ENCODE data around the gene S100A3. TPM values are rescaled to one million over a fixed set of nuclear protein-coding genes. Genes with fewer than 3 reads are reported as not detected.
"Not testable (repeated sequence)": the region's sequence is repeated elsewhere in the genome, so short reads cannot be mapped to it uniquely, and the experiment has no call there.

Gene S100A3
- total RNA-seq = 6.5 to 10.8 TPM (median 8.7 TPM) in 3 replicates
- long read RNA-seq, transcript S100A3-202 (3 exons, 856 nt) = major isoform, 7 of 12 reads
- long read RNA-seq, partial matches to known transcripts = 1 of 12 reads
- long read RNA-seq, other reads (novel, unspliced or antisense) = 4 of 12 reads

- Mint-ChIP-seq H3K27ac (ENCODE audit: unreplicated experiment) (peak within 1 kb of the TSS; percentile 98), H3K4me3 (ENCODE audit: unreplicated experiment) (no peak within 1 kb of the TSS), H3K27me3 (ENCODE audit: low read depth) (no peaks in the 10 kb centered on the region), H3K4me1 (ENCODE audit: low read depth) (peaks cover 82% of the 10 kb centered on the region), H3K9me3 (ENCODE audit: low read depth) (no peaks in the 10 kb centered on the region), H3K36me3 (ENCODE audit: low read depth) (no peaks in the 10 kb centered on the region)
- peak; percentile 84 for DNase-seq (ENCODE audit: low spot score)
- peak; percentile 44 for TF ChIP-seq CTCF (IDR thresholded peaks at IDR 0.05)
These were observed at the start of gene S100A3 for GRCh38 chr1:153548722-153549688. S100A3 (minus strand) TSS chr1:153549258; CDS start chr1:153548485, 773 bp downstream.

- peaks cover 4% of the 10 kb centered on the region for H3K36me3 Mint-ChIP-seq (ENCODE audit: low read depth)
- H3K4me3 Mint-ChIP-seq (ENCODE audit: unreplicated experiment) = no peak overlapping the region
- no peak for DNase-seq (ENCODE audit: low spot score)
- TF ChIP-seq CTCF (IDR thresholded peaks at IDR 0.05) = no peak
- no peak overlapping the region for H3K27ac Mint-ChIP-seq (ENCODE audit: unreplicated experiment)
- H3K4me1 Mint-ChIP-seq (ENCODE audit: low read depth) = peaks cover 3% of the 10 kb centered on the region
- H3K9me3 Mint-ChIP-seq (ENCODE audit: low read depth) = no peaks in the 10 kb centered on the region
- H3K27me3 Mint-ChIP-seq (ENCODE audit: low read depth) = no peaks in the 10 kb centered on the region
These were observed 49.5 kb upstream of the S100A3 start for GRCh38 chr1:153598309-153599172.

GRCh38 chr1:153597206-153597605, 48.1 kb upstream of the S100A3 start:
- DNase-seq (ENCODE audit: low spot score) = no peak
- no peak overlapping the region for H3K4me3 Mint-ChIP-seq (ENCODE audit: unreplicated experiment)
- TF ChIP-seq CTCF (IDR thresholded peaks at IDR 0.05) = no peak
- H3K4me1 Mint-ChIP-seq (ENCODE audit: low read depth) = peaks cover 3% of the 10 kb centered on the region
- no peaks in the 10 kb centered on the region for H3K27me3 Mint-ChIP-seq (ENCODE audit: low read depth)
- peaks cover 4% of the 10 kb centered on the region for H3K36me3 Mint-ChIP-seq (ENCODE audit: low read depth)
- H3K9me3 Mint-ChIP-seq (ENCODE audit: low read depth) = no peaks in the 10 kb centered on the region
- H3K27ac Mint-ChIP-seq (ENCODE audit: unreplicated experiment) = no peak overlapping the region

- H3K4me1 Mint-ChIP-seq (ENCODE audit: low read depth) = no peaks in the 10 kb centered on the region
- no peaks in the 10 kb centered on the region for H3K9me3 Mint-ChIP-seq (ENCODE audit: low read depth)
- no peak for TF ChIP-seq CTCF (IDR thresholded peaks at IDR 0.05)
- H3K36me3 Mint-ChIP-seq (ENCODE audit: low read depth) = no peaks in the 10 kb centered on the region
- no peak overlapping the region for H3K27ac Mint-ChIP-seq (ENCODE audit: unreplicated experiment)
- DNase-seq (ENCODE audit: low spot score) = no peak
- no peak overlapping the region for H3K4me3 Mint-ChIP-seq (ENCODE audit: unreplicated experiment)
- H3K27me3 Mint-ChIP-seq (ENCODE audit: low read depth) = no peaks in the 10 kb centered on the region
These were observed 43.7 kb upstream of the S100A3 start for GRCh38 chr1:153592748-153593147.

- no peak overlapping the region for H3K27ac Mint-ChIP-seq (ENCODE audit: unreplicated experiment)
- H3K4me3 Mint-ChIP-seq (ENCODE audit: unreplicated experiment) = no peak overlapping the region
- no peak for TF ChIP-seq CTCF (IDR thresholded peaks at IDR 0.05)
- no peaks in the 10 kb centered on the region for H3K27me3 Mint-ChIP-seq (ENCODE audit: low read depth)
- no peaks in the 10 kb centered on the region for H3K9me3 Mint-ChIP-seq (ENCODE audit: low read depth)
- H3K36me3 Mint-ChIP-seq (ENCODE audit: low read depth) = no peaks in the 10 kb centered on the region
- peaks cover 11% of the 10 kb centered on the region for H3K4me1 Mint-ChIP-seq (ENCODE audit: low read depth)
- DNase-seq (ENCODE audit: low spot score) = no peak
These were observed 39.4 kb upstream of the S100A3 start for GRCh38 chr1:153588482-153588881.

GRCh38 chr1:153588033-153588432, 39.0 kb upstream of the S100A3 start:
- not testable (repeated sequence) for H3K4me3 Mint-ChIP-seq (ENCODE audit: unreplicated experiment); H3K27ac Mint-ChIP-seq (ENCODE audit: unreplicated experiment); H3K27me3 Mint-ChIP-seq (ENCODE audit: low read depth); H3K36me3 Mint-ChIP-seq (ENCODE audit: low read depth); H3K9me3 Mint-ChIP-seq (ENCODE audit: low read depth); DNase-seq (ENCODE audit: low spot score)
- peaks cover 11% of the 10 kb centered on the region for H3K4me1 Mint-ChIP-seq (ENCODE audit: low read depth)

Data from chondrocyte (in vitro differentiated cells).